HEK293 (cell line): Measurements from ENCODE around the gene AKAP5.

ENCODE experiments used
- EGR2 ChIP-seq: fragments of 450-650 bp; formaldehyde crosslinking; IDR thresholded peaks from 2 replicates; pipeline ENCODE4 v1.5.1; 2016; ENCODE audit warnings: low read depth, missing biosample characterization, missing genetic modification characterization
- GLI4 ChIP-seq: fragments of 450-650 bp; formaldehyde crosslinking; IDR thresholded peaks from 2 replicates; pipeline ENCODE4 v1.5.1; 2016; ENCODE audit warnings: missing biosample characterization, missing genetic modification characterization
- IKZF3 ChIP-seq: fragments of 450-650 bp; IDR thresholded peaks from 2 replicates; pipeline ENCODE4 v1.5.0; 2018; ENCODE audit warnings: missing biosample characterization, mild to moderate bottlenecking, missing genetic modification characterization, moderate library complexity
- MYNN ChIP-seq: fragments of 450-650 bp; formaldehyde crosslinking; IDR thresholded peaks from 2 replicates; pipeline ENCODE4 v1.5.1; 2016; ENCODE audit warnings: missing biosample characterization, missing genetic modification characterization, borderline replicate concordance
- REPIN1 ChIP-seq: fragments of 450-650 bp; formaldehyde crosslinking; IDR thresholded peaks from 2 replicates; pipeline ENCODE4 v1.5.1; 2017; ENCODE audit warnings: missing biosample characterization, missing genetic modification characterization, low read depth
- SP2 ChIP-seq: fragments of 450-650 bp; formaldehyde crosslinking; IDR thresholded peaks from 2 replicates; pipeline ENCODE4 v1.5.1; 2016; ENCODE audit warnings: missing biosample characterization, missing genetic modification characterization
- SP7 ChIP-seq: fragments of 450-650 bp; formaldehyde crosslinking; IDR thresholded peaks from 2 replicates; pipeline ENCODE4 v1.5.1; 2016; ENCODE audit warnings: missing biosample characterization, missing genetic modification characterization
- ZBTB8A ChIP-seq: fragments of 450-650 bp; formaldehyde crosslinking; IDR thresholded peaks from 2 replicates; pipeline ENCODE4 v1.5.1; 2016; ENCODE audit warnings: missing biosample characterization, missing genetic modification characterization
- ZFHX2 ChIP-seq: fragments of 450-650 bp; formaldehyde crosslinking; conservative IDR thresholded peaks from 2 replicates; pipeline ENCODE4 v1.5.1; 2016; ENCODE audit warnings: missing biosample characterization, missing genetic modification characterization
- ZNF169 ChIP-seq: fragments of 450-650 bp; formaldehyde crosslinking; IDR thresholded peaks from 2 replicates; pipeline ENCODE4 v1.5.1; 2016; ENCODE audit warnings: missing biosample characterization, missing genetic modification characterization
- ZNF292 ChIP-seq: fragments of 450-650 bp; formaldehyde crosslinking; IDR thresholded peaks from 2 replicates; pipeline ENCODE4 v1.5.1; 2016; ENCODE audit warnings: low read depth, missing biosample characterization, missing genetic modification characterization, borderline replicate concordance
- ZNF366 ChIP-seq: fragments of 450-650 bp; formaldehyde crosslinking; conservative IDR thresholded peaks from 2 replicates; pipeline ENCODE4 v1.5.1; 2016; ENCODE audit warnings: missing biosample characterization, missing genetic modification characterization
- ZNF561 ChIP-seq: fragments of 450-650 bp; IDR thresholded peaks from 2 replicates; pipeline ENCODE4 v1.5.1; 2018; ENCODE audit warnings: missing biosample characterization, missing genetic modification characterization, borderline replicate concordance
- ZNF660 ChIP-seq: fragments of 450-650 bp; IDR thresholded peaks from 2 replicates; pipeline ENCODE4 v1.5.1; 2018; ENCODE audit warnings: missing biosample characterization, mild to moderate bottlenecking, missing genetic modification characterization
- TF ChIP-seq, protein P1 (sequence below): fragments of 450-650 bp; formaldehyde crosslinking; IDR thresholded peaks from 2 replicates; pipeline ENCODE4 v1.5.1; 2016; ENCODE audit warnings: missing biosample characterization, missing genetic modification characterization
- TF ChIP-seq, protein P2 (sequence below): fragments of 450-650 bp; formaldehyde crosslinking; optimal IDR thresholded peaks from 2 replicates; pipeline ENCODE3; 2016; ENCODE audit warnings: missing biosample characterization, mild to moderate bottlenecking, missing genetic modification characterization
- TF ChIP-seq, protein P3 (sequence below): fragments of 450-650 bp; formaldehyde crosslinking; IDR thresholded peaks from 2 replicates; pipeline ENCODE4 v1.5.1; 2016; ENCODE audit warnings: missing biosample characterization, missing genetic modification characterization
- TF ChIP-seq, protein P4 (sequence below): fragments of 450-650 bp; formaldehyde crosslinking; IDR thresholded peaks from 2 replicates; pipeline ENCODE4 v1.5.1; 2016; ENCODE audit warnings: missing biosample characterization, missing genetic modification characterization, borderline replicate concordance
- TF ChIP-seq, protein P5 (sequence below): sonication (generic); formaldehyde crosslinking; IDR thresholded peaks from 2 replicates; pipeline ENCODE4 v1.8.1; 2022; ENCODE audit warnings: mild to moderate bottlenecking, moderate library complexity, missing genetic modification reagents

AKAP5 gene

DNA sequence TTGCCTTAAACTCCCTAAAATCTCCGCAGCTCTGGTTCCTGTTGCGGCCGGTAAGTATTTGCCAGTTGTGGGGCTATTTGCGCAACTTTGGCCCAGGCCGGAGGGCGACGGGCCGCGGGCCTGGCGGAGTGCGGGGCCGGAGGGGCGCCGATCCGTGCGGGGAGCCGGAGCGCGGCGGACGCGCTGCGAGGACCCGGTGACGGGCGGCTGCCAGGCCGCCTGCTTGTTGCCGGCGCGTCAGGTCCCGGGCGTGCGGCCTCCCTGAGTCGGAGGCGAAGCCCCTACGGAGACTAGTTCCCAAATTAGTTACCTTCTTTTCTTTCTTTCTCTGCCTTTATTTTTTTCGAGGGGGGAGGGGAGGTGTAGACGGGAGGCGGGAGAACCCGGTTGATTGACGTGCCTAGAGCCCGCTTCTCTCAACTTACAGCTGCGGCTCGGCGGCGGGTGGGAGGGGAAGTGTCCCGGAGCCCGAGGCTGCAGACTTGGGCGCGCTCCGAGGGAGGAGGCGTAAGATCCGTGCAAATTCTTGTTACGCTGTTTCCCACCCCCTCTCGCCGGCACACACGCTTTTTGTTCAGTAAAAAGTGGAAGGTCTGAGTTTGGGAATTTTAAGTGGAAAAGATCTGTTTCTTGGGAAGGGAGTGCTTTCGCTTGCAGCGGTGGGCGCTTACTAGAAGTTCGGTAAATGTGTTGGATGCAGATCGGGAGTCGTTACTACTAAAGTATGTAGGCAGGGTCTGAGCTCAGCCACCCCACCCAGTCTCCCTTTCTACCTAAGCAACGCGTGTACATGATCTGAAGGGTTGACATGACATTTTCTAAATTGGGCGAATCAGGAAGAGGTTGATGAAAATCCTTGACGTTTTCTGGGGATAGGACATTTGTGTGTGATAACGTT is 39.8 kb downstream of the AKAP5 start (continued):
- TF ChIP-seq MYNN (tag by site-specific recombination) (no peak), ZNF169 (no peak), ZNF366 (tag by site-specific recombination) (peak; percentile 11; the same call in 1 of the 2 replicates), SP2 (tag by site-specific recombination) (peak; percentile 71), GLI4 (tag by site-specific recombination) (no peak), IKZF3 (tag by site-specific recombination) (no peak; the same call in 1 of the 2 replicates), ZBTB8A (peak; percentile 78), ZFHX2 (peak; percentile 61), ZNF561 (tag by site-specific recombination) (peak; percentile 29; the same call in 1 of the 2 replicates), ZNF660 (tag by site-specific recombination) (peak; percentile 29; the same call in 1 of the 2 replicates), REPIN1 (tag by site-specific recombination) (no peak), EGR2 (tag by site-specific recombination) (peak; percentile 74), ZNF292 (no peak), SP7 (tag by site-specific recombination) (0 out of 2 replicates have a peak, but pooled peaks have one; percentile 8)
- TF ChIP-seq, protein P1, sequence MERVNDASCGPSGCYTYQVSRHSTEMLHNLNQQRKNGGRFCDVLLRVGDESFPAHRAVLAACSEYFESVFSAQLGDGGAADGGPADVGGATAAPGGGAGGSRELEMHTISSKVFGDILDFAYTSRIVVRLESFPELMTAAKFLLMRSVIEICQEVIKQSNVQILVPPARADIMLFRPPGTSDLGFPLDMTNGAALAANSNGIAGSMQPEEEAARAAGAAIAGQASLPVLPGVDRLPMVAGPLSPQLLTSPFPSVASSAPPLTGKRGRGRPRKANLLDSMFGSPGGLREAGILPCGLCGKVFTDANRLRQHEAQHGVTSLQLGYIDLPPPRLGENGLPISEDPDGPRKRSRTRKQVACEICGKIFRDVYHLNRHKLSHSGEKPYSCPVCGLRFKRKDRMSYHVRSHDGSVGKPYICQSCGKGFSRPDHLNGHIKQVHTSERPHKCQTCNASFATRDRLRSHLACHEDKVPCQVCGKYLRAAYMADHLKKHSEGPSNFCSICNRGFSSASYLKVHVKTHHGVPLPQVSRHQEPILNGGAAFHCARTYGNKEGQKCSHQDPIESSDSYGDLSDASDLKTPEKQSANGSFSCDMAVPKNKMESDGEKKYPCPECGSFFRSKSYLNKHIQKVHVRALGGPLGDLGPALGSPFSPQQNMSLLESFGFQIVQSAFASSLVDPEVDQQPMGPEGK, result peak; percentile 19
- TF ChIP-seq, protein P2, sequence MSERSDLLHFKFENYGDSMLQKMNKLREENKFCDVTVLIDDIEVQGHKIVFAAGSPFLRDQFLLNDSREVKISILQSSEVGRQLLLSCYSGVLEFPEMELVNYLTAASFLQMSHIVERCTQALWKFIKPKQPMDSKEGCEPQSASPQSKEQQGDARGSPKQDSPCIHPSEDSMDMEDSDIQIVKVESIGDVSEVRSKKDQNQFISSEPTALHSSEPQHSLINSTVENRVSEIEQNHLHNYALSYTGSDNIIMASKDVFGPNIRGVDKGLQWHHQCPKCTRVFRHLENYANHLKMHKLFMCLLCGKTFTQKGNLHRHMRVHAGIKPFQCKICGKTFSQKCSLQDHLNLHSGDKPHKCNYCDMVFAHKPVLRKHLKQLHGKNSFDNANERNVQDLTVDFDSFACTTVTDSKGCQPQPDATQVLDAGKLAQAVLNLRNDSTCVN (tag by site-specific recombination), result peak; percentile 47
- TF ChIP-seq, protein P3, sequence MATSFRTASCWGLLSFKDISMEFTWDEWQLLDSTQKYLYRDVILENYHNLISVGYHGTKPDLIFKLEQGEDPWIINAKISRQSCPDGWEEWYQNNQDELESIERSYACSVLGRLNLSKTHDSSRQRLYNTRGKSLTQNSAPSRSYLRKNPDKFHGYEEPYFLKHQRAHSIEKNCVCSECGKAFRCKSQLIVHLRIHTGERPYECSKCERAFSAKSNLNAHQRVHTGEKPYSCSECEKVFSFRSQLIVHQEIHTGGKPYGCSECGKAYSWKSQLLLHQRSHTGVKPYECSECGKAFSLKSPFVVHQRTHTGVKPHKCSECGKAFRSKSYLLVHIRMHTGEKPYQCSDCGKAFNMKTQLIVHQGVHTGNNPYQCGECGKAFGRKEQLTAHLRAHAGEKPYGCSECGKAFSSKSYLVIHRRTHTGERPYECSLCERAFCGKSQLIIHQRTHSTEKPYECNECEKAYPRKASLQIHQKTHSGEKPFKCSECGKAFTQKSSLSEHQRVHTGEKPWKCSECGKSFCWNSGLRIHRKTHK (tag by site-specific recombination), result no peak
- TF ChIP-seq, protein P4, sequence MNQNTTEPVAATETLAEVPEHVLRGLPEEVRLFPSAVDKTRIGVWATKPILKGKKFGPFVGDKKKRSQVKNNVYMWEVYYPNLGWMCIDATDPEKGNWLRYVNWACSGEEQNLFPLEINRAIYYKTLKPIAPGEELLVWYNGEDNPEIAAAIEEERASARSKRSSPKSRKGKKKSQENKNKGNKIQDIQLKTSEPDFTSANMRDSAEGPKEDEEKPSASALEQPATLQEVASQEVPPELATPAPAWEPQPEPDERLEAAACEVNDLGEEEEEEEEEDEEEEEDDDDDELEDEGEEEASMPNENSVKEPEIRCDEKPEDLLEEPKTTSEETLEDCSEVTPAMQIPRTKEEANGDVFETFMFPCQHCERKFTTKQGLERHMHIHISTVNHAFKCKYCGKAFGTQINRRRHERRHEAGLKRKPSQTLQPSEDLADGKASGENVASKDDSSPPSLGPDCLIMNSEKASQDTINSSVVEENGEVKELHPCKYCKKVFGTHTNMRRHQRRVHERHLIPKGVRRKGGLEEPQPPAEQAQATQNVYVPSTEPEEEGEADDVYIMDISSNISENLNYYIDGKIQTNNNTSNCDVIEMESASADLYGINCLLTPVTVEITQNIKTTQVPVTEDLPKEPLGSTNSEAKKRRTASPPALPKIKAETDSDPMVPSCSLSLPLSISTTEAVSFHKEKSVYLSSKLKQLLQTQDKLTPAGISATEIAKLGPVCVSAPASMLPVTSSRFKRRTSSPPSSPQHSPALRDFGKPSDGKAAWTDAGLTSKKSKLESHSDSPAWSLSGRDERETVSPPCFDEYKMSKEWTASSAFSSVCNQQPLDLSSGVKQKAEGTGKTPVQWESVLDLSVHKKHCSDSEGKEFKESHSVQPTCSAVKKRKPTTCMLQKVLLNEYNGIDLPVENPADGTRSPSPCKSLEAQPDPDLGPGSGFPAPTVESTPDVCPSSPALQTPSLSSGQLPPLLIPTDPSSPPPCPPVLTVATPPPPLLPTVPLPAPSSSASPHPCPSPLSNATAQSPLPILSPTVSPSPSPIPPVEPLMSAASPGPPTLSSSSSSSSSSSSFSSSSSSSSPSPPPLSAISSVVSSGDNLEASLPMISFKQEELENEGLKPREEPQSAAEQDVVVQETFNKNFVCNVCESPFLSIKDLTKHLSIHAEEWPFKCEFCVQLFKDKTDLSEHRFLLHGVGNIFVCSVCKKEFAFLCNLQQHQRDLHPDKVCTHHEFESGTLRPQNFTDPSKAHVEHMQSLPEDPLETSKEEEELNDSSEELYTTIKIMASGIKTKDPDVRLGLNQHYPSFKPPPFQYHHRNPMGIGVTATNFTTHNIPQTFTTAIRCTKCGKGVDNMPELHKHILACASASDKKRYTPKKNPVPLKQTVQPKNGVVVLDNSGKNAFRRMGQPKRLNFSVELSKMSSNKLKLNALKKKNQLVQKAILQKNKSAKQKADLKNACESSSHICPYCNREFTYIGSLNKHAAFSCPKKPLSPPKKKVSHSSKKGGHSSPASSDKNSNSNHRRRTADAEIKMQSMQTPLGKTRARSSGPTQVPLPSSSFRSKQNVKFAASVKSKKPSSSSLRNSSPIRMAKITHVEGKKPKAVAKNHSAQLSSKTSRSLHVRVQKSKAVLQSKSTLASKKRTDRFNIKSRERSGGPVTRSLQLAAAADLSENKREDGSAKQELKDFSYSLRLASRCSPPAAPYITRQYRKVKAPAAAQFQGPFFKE (tag by site-specific recombination), result no peak
- TF ChIP-seq, protein P5, sequence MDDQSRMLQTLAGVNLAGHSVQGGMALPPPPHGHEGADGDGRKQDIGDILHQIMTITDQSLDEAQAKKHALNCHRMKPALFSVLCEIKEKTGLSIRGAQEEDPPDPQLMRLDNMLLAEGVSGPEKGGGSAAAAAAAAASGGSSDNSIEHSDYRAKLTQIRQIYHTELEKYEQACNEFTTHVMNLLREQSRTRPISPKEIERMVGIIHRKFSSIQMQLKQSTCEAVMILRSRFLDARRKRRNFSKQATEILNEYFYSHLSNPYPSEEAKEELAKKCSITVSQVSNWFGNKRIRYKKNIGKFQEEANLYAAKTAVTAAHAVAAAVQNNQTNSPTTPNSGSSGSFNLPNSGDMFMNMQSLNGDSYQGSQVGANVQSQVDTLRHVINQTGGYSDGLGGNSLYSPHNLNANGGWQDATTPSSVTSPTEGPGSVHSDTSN (CRISPR knock-in tag), result no peak
